DMS79 (cell line): ENCODE results near the gene XYLT1.
"Not testable (repeated sequence)": the region's sequence is repeated elsewhere in the genome, so short reads cannot be mapped to it uniquely, and the experiment has no call there.

Source experiments
- DNase-seq: peaks from one replicate; lab custom pipeline; 2025; lab: John Stamatoyannopoulos, UW

XYLT1 gene

DNA sequence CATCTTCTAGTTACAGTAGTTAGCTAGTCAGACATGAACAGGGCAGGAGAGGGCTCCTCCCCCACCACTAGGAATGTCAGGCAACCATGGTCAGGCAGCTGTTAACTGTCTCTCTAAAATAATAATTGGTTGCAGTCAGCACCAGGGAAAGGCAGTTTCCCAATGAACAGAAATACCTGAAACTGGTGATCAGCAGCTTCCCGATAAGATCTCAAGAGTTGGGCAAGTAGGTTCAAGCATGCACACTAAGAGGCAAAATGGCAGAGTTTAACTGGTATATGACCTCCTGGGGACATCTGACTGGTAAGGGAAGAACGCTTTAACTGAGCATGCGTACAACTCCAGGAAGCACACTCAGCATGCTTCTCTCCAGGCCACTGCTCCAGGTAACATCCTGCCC, 12.6 kb upstream of the XYLT1 start:
- DNase-seq: no peak

DNA sequence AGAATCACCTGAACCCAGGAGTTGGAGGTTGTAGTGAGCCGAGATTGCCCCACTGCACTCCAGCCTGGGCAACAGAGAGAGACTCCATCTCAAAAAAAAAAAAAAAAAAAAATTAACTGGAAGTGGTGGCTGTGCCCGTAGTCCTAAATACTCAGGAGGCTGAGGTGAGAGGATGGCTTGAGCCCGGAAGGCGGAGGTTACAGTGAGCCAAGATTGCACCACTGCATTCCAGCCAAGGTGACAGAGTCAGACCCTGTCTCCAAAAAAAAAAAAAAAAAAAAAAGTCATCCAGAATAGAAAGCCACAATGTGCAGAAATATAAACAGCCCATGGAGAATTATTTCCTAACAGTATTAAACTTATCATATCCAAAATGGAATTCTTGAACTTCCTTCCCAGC, 11.6 kb upstream of the XYLT1 start:
- DNase-seq: not testable (repeated sequence)

DNA sequence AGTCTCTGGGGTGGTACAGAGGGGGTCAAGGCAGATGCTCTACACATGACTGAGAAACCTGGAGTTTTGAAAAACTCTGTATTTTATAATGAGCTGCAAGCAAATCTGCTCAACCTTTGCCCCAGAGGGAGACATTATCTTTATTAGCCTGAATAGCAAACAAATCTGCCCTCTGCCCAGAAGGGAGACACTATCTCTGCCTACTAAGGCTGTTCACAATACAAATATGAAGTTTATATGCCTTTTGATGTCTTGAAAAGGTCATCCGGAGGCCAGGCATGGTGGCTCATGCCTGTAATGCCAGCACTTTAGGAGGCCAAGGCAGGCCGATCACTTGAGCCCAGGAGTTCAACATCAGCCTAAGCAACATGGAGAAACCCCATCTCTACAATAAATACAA, 11.0 kb upstream of the XYLT1 start:
- DNase-seq: no peak

DNA sequence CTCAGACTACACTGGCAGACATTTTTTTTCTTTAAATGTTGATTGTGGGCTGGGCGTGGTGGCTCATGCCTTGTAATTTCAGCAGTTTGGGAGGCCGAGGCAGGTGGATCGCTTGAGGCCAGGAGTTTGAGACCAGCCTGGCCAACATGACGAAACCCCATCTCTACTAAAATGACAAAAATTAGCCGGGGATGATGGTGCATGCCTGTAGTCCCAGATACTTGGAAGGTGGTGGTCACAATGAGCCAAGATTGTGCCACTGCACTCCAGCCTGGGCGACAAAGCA, 6.4 kb upstream of the XYLT1 start:
- not testable (repeated sequence) for DNase-seq

DNA sequence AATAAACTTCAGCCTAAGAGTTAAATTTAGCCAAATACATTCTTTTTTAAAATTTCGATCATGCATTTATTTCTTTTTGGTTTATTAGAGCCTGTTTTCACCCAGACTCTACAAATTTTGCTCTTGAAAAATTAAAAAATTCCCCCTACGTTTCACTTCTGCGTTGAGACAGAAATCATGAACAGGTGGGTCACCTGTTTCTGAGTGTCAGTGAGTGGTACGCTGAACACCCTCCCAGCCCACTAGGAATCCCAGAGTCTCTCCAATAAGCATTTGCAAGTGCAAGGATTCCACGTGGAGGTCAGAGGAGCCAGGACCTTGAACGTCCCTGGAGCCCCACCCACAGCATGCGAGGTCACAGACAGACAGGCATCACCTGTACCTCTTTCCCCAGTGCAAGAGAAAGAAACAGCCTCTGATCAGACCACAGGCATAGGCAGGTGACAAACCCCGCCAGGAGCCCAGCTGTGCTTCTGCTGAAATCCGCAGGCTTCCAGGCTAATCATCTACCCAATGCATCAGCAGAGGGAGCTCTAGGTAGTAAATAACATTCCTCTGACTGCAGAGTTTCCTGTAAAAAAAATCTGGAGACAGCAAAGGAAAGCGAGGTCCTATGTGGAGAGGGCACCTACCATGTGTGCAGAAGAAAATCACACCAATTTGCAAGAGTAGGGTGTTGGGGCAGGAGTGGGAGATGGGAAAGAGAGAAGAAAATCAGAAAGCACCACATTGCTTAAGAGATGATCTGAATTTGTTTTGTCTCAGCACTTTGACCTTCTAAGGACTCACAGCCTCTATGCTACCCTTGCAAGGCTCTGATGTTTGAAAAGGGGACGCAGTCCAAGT, 5.9 kb upstream of the XYLT1 start:
- DNase-seq: no peak

DNA sequence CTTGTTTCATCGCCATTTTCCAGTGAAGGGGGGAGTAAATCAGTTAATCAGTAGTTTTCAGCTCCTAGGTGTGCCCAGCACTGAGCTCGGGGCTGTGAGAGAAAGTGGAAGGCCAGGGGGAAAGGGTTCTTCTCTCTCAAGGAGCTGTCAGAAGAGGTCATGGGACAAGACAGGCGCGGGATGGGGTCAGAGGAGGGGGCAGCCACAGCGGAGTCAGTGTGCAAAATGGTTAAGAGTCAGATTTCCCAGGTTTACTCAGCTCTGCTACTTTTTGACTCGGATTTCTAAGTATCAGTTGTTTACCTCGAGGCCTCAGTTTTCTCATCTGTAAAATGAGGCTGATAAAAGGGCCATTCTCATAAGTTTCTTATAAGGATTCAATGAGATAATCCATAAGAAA, 4.3 kb upstream of the XYLT1 start:
- no peak for DNase-seq

DNA sequence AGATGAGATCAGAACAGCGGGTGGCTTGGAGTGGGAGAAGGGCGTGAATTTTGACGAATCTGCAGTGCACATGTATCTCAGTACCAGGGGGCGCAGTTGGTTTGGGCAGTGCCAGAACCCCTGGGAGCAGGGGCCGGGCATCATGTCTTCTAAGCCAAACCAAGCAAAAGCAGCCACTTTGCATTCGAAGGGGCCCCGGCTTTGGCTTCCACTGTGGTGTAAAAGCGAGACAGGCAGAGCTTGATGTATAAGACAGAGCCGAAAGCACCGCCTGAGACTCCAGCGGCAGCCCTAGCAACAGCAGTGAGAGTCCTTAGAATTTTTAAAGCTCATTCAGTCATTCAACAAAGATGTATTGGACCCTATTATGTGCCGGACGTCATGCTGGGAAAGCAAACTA, 3.8 kb upstream of the XYLT1 start:
- DNase-seq: no peak

DNA sequence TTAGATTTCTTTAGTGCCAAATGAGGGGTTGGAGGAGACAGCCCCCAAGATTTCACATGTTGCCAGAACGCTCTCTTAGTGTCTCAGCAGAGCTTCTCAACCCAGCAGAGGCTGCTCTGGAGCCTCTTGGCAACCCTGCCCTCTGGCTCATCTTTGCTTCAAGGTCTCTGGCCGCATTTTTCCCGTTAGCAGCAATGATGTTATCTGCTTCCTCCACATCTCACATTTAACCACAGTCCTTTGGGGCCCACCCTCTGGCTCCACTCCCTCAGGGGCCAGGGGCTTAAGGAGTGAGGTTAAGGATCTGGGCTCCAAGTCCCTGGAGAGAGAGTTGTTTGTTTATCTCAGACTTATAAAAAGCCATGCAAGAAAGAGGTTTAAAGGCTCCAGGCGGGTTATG, 3.3 kb upstream of the XYLT1 start:
- DNase-seq: no peak

DNA sequence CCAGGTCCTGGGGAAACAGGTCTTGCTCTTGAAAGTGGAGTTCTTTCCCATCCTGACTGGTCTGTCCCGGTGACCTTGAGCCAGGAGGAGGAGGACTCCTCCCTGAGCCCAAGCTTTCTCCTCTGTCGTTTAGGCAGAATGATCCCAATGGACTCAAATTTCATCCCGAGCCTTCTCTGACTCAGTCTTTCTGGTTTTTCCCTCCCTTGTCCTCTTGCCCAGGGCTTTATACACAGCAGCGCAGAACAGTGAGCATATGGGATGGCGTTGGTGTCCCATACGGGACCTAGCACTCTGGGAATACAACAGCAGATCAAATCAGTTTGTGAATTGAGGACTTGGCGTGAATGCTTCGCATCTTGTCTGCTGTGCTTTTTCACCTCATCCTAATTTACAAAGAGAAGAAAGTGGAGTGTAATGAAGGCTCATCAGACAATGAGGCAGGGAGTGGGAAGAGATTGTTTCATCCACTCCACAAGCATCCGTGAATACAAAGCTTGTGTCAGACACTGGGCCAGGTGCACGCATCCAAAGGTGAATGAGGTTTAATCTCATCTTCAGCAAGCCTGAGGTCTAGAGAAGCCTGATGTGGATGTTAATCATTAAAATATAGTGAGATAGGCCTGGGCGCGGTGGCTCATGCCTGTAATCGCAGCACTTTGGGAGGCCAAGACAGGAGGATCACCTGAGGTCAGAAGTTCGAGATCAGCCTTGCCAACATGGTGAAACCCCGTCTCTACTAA, 1.1 kb upstream of the XYLT1 start:
- no peak for DNase-seq

DNA sequence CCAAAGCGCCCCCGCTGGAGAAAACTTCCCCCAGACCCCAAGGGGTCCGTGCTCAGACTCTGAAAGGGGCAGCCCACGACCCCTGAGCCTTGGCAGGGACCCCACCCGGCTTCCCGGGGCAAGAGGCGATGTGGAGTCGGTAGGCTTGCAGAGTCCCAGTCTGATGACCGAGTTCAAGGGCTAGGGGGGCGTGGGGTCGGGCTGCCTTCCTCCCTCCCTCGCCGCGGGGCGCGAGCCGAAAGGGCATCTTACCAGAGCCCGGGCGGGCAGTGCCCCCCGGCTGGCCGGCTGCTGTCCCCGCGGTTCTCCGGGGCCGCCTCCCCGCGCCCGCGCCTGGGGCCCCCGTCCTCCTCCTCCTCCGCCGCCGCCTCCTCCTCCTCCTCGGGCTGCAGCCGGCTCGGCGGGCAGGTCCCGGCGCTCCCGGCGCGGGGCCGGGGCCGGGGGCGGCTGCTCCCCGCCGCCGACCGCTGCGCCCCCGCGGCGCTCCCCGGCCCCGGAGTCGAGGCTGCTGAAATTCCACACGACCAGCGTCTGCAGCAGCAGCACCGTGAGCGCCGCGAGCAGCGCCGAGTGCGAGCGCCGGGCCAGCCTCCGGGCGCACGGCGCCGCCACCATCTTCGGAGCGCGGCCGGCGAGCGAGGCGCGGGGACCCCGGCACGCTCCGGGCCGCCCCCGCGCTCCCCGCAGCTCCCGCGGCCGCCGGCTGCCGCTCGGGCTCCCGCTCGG, 415 bp downstream of the XYLT1 start:
- DNase-seq: no peak

DNA sequence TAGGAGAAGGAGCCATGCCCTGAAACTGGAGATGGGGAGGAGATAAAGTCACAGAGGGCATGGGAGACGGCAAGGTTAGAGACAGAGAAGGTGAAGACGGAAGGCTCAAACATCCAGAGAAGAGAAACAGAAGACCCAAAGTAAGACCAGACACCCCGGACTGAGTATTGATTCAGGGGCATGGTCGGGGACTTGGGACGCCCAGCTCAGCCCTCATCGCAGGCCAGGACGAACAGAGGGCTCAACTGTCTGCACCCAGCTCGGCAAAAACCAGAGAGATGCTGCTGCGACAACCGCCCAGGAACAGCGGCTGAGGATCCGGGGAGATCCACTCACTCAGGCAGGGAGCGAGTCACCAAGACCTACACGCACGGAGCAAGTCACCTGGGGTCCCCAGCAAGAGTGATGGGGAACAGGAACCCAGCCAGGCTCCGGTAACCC, 999 bp downstream of the XYLT1 start:
- no peak for DNase-seq

DNA sequence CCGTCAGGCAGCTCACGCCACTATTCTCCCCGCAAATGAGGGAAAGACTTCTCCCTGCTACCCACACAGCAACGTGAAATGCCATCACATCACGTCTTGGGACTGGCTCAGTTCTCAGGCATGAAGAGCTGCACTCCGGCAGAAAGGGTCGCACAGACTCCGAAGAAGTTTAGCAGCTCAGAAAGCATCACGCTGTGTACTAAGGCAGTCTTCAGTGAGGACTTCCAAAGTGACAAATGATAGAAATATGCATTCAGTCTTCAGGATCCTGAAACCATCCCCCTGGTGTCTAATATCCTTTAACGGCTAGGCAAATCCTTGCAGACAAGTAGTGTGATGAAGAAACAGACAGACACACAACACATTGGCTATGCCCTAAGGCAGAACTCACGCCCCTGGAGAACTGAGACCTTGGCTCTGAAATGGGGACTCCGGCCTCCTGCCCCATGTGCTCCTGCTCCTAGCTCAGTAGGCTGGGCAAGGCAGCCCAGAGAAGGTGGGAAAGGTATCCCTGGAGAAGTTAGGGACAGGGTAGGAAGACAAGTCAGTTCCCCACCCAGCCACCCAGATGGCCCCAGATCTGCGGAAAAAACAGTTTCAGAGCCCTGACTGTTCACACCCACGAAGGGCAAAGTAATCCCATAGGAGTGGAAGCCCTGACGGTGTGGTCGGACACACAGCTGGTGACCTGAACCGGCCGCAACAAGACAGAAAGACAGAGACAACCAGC, 1.6 kb downstream of the XYLT1 start:
- DNase-seq: no peak

DNA sequence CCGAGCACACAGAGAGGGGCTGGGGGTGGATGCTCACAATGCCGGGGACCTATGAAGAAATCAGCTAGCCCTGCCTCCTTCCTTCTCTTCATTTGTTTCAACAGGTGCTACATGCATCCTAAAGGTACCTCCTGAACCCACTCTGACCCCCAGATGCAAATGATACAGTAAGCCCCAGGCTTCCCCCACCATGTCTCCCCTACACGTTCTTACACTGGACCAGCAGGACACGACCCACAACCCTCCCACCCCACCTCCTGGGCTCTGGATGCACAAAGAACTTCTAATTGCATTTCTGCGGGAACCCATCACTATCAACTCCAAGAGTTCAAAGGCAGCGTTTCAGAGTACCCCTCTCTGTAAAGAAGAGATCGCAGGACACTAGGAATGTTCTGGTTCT, 2.1 kb downstream of the XYLT1 start:
- DNase-seq: no peak

DNA sequence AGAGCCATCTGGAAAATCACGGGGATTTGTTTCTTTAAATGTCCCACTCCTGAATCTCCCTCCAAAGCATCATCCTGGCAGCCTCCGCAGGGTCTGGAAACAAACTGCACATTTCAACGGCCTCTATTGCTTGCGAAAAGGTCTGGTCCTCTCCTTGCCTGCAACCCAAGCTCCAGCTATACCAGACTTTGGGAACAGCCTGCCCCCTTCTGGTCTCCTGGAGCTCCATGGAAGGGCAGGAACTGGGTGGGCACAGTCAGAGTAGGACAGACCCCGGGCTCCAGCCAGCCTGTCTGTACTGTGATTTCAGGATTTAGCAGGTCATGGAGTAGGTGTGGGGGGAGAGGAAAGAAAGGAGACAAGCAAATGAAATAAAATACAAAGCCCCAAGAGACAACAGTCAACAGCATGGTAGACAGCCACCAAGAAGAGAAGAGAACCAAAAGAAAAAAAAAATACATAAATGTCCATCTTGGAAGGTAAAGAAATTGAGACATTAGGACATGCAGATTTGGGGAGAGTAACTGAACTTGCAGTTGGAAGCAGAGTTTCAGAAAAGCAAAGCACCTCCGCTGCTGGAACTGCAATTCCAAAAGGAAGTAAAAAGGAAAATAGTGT, 2.7 kb downstream of the XYLT1 start:
- peak; percentile 56 for DNase-seq

DNA sequence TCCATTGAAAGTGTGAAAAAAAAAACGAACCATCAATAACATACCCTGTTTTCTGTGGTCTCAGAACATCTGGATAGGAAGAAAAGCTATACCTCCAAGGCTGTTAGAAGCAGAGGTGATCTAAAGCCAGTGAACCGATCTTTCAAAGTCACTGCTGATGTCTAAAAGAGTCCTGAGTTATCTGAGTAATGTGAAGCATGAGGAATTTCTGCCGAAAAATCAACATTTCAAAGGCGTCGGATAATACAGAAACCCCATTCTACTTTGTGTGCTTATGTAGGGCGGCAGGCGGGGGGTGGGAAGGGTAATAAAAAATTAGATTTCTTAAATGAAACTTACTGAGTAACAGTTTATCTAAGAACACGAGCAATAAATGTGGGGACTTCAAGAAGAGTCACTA, 3.9 kb downstream of the XYLT1 start:
- DNase-seq: no peak

DNA sequence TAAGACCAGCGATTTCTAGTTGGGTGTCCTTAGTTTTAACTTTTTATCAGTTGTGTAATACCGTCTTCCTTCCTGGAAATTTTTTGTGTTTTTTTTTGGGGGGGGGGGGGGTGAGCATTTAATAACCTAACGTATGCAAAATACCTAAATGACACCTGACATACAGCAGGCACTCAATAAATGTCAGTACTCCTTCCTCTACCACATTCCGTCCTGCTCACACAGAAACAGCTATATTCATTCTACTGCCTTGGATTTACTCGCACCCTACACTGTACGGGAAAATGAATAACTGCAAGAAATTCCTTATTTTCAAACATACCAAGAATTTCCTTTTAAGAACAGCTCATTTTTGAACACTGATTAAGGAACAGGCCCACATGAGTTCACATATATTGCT, 5.3 kb downstream of the XYLT1 start:
- no peak for DNase-seq

DNA sequence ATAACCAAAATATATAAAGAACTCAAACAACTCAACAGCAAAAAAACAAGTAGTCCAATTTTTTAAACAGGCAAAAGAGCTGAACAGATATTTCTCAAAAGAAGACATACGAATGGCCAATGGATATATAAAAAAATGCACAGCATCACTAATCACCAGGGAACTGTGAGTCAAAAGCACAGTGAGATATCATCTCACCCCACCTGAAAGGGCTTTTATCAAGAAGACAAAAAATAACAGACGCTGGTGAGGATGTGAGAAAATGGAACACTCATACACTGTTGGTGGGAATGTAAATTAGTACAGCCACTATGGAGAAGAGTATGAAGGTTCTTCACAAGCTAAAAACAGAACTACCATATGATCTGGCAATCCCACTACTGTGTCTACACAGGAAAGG, 7.4 kb downstream of the XYLT1 start:
- no peak for DNase-seq

DNA sequence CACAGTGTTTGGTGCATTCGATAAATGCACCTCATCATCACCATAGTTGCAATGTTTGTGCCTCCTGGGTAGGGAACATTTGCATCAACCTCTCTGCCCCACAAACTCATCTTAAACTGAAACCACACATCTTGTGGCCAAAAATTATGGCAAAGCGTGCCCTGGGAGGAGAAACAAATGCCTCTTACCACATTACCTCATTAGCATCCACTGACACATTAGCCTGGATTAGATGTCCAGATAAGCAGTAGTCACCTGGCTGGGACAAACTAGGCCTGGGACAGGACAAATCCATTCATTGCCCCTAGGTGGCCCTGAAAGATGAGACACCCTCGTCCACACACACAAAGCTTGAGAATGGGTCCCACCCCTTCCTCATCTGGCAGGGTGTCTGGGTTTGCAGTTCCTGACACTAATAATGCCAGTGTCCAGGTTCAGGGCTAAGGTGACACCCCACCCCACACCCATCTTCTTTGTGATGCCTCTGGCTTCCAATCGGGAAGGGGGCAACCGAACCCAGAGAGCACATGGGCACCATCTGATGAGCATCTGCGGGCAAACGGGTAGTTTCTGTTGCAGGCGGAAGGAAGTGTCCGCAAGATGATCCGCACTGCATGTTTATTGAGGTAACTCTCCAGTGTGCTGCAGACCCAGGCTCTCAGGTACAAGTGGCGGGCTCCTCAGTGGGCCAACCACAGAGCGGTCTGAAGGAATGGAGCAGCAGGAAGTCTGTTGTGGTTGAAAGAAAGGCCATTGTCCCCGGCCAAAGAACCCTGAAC, 8.6 kb downstream of the XYLT1 start:
- no peak for DNase-seq

DNA sequence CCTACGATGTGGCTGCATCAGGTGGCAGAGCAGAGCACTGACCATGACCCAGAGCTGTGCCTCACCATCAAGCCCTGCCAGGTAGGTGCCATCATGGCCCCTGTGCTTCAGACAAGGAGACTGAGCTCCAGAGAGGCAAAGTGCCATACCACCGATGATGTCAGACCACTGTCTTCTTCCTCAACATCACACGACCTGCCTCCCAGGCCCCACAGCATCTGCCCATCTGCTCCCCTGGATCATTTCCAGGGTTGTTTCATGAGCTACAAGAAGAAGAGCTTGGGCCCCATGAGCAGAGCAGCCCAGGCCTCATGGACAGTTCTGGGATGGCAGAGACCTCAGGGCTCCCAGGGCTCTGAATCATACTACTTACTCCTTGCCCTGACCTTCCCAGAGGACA, 9.9 kb downstream of the XYLT1 start:
- DNase-seq: no peak

DNA sequence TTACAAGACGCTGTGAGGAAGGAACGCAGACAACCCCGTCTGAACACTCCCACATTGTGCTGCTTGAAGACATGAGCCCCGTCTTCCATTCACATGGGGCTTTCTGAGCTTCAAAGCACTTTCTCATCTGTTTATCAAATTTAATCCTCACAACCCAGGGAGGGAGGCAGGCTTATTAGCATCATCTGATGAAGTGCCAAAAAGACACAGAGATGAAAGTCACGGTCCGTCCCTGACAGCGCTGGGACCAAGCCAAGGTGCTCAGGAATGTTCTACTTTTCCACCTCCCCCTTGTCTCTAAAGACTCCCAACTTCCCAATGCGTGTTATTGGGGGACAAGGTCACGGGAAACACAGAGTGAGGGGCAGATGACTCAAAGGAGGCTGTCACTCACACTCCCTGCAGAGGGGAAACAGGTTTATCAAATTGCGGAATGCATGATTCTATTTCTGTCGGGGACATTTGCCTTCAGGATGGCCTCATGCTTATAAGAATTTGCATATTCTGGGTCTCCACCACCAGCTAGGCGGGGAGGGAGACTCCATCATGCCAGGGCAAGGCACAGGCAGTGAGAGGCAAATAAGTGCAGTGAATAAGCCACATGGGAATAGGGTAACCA, 10.7 kb downstream of the XYLT1 start:
- DNase-seq: no peak

DNA sequence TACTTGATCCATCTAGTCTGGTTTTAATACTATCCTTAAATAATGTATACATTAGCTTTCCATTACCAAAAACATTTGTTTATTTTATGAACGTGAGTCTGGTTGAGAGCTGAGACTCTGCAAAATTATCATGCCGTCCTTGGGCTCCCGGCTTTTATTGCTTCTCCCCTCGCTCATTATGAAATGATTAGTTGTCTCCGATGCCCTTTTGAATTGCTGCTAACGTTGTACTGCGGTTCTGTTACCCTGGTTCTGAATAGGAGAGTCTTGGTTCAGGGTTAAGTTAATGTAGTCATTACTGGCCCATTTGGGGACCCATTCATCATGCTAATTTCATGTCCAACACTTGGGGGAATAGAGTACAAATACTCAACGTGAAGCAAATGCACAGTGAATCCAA, 12.8 kb downstream of the XYLT1 start:
- DNase-seq: no peak
